A549 (cell line): ENCODE measurements around the gene DOCK1. TPM values are rescaled to one million over a fixed set of nuclear protein-coding genes. Genes with fewer than 3 reads are reported as not detected.

ENCODE experiments used
- ATAC-seq, 2 experiments: fragments of 200-7000 bp in 1 of 2; fragments of >200 bp in 1 of 2; cut with Nextera tagmentation in 1 of 2; cut with Tn5 transposase in 1 of 2; 3 replicates each; pipeline versions ENCODE4 v1.8.0 to v1.9.1; 2018 to 2020; ENCODE audit warnings: mild to moderate bottlenecking in 1 of 2, moderate library complexity in 1 of 2
- CTCF ChIA-PET: fragments of 300-600 bp; sonication (Branson Sonifier 250); formaldehyde crosslinking; extraction: SDS; loops from one replicate; lab custom pipeline; 2021; ENCODE audit warnings: antibody characterized with exemption, inconsistent platforms; lab: Yijun Ruan, JAX
- POLR2A ChIA-PET: fragments of 350-600 bp; formaldehyde crosslinking; extraction: SDS; loops from one replicate; lab custom pipeline; 2021; ENCODE audit warnings: antibody characterized with exemption, inconsistent platforms; lab: Yijun Ruan, JAX
- DNase-seq, 2 experiments: peaks; one replicate each; pipeline versions ENCODE4 v3.0.0 to v3.0.0-alpha.2; 2011 to 2016; ENCODE audit warnings: low read depth in 1 of 2, low spot score in 1 of 2
- FAIRE-seq: peaks from 2 replicates; lab custom pipeline; 2011; peaks lifted over from hg19 to GRCh38; lab: Jason Lieb, UNC
- H3K27ac ChIP-seq, 2 experiments: fragments of >200 bp; sonication (Bioruptor Twin); formaldehyde crosslinking; 3 replicates each; pipeline ENCODE4 v1.5.1; 2016 to 2017
- H3K4me1 ChIP-seq: fragments of >200 bp; sonication (Bioruptor Twin); formaldehyde crosslinking; 3 replicates; pipeline ENCODE4 v1.6.1; 2016
- H3K4me2 ChIP-seq: fragments of >200 bp; sonication (Bioruptor Twin); formaldehyde crosslinking; 3 replicates; pipeline ENCODE4 v1.6.1; 2016
- H3K4me3 ChIP-seq: fragments of >200 bp; sonication (Bioruptor Twin); formaldehyde crosslinking; 3 replicates; pipeline ENCODE4 v1.5.1; 2016
- H3K9me3 ChIP-seq: fragments of >200 bp; sonication (Bioruptor Twin); formaldehyde crosslinking; 3 replicates; pipeline ENCODE4 v1.6.1; 2016
- CBX2 ChIP-seq: fragments of 200-600 bp; sonication (generic); IDR thresholded peaks from 2 replicates; pipeline ENCODE4 v1.6.1; 2016; ENCODE audit warnings: low read depth, mild to moderate bottlenecking, borderline replicate concordance
- EHMT2 ChIP-seq: fragments of 200-600 bp; sonication (generic); IDR thresholded peaks from 2 replicates; pipeline ENCODE4 v1.6.1; 2016; ENCODE audit warnings: antibody characterized with exemption, low read depth, mild to moderate bottlenecking, moderate library complexity
- JUNB ChIP-seq: fragments of >200 bp; sonication (Bioruptor Twin); formaldehyde crosslinking; IDR thresholded peaks from 2 replicates; pipeline ENCODE4 v1.6.1; 2016
- KDM5A ChIP-seq: fragments of 200-600 bp; sonication (generic); IDR thresholded peaks from 2 replicates; pipeline ENCODE4 v1.6.1; 2016; ENCODE audit warnings: antibody characterized with exemption, mild to moderate bottlenecking
- MAFK ChIP-seq: fragments of 450-650 bp; IDR thresholded peaks from 2 replicates; pipeline ENCODE4 v1.6.1; 2014; ENCODE audit not compliant: partially characterized antibody
- NFE2L2 ChIP-seq: fragments of 150-350 bp; conservative IDR thresholded peaks from 2 replicates; pipeline ENCODE4 v1.6.1; 2014; ENCODE audit warnings: low read length
- NPAS2 ChIP-seq: fragments of 250-450 bp; sonication (Bioruptor Pico); IDR thresholded peaks from 2 replicates; pipeline ENCODE4 v1.8.0; 2022; ENCODE audit warnings: mild to moderate bottlenecking, moderate library complexity, borderline replicate concordance
- PHF8 ChIP-seq: fragments of 200-600 bp; sonication (generic); IDR thresholded peaks from 2 replicates; pipeline ENCODE4 v1.6.1; 2016; ENCODE audit warnings: low read depth, mild to moderate bottlenecking, antibody characterized with exemption, moderate library complexity, borderline replicate concordance
- POLR2AphosphoS2 ChIP-seq: conservative IDR thresholded peaks from 2 replicates; pipeline ENCODE4 v1.6.1; 2012; ENCODE audit warnings: low read length, improper control_type of control experiment, inconsistent platforms
- RNF2 ChIP-seq: fragments of 200-600 bp; sonication (generic); IDR thresholded peaks from 2 replicates; pipeline ENCODE4 v1.6.1; 2016; ENCODE audit warnings: low read depth, mild to moderate bottlenecking, antibody characterized with exemption, moderate library complexity, borderline replicate concordance
- TFCP2L1 ChIP-seq: fragments of 250-450 bp; sonication (Bioruptor Pico); IDR thresholded peaks from 2 replicates; pipeline ENCODE4 v1.5.0; 2021; ENCODE audit warnings: mild to moderate bottlenecking
- ZC3H11A ChIP-seq: fragments of 450-650 bp; IDR thresholded peaks from 2 replicates; pipeline ENCODE4 v1.6.1; 2014; ENCODE audit warnings: antibody characterized with exemption, mild to moderate bottlenecking
- ZFP36 ChIP-seq: fragments of 450-650 bp; IDR thresholded peaks from 2 replicates; pipeline ENCODE4 v1.6.1; 2014; ENCODE audit warnings: borderline replicate concordance; ENCODE audit not compliant: partially characterized antibody
- WGBS: methylation state at CpG from one replicate; pipeline ENCODE4 v1.1.6; 2017; ENCODE audit errors: missing lambda C conversion rate; 5-methylcytosine and 5-hydroxymethylcytosine counted together
- polyA plus RNA-seq, 4 experiments: library from polyadenylated mRNA; depleted of rRNA in 3 of 4; stranded (reverse); fragments of >200 nt; fragmentation: RNase III in 1 of 4; extraction: RNeasy Plus Mini Kit Qiagen cat#74134 plus additional on column Dnase treatment in 1 of 4; gene quantifications; 2 replicates in 3 of 4; 3 replicates in 1 of 4; pipeline ENCODE4 v1.2.3, GENCODE V29; 2011 to 2017
- TF ChIP-seq, protein P1 (sequence below): fragments of >200 bp; sonication (Bioruptor Twin); formaldehyde crosslinking; IDR thresholded peaks from 3 replicates; pipeline ENCODE4 v1.6.1; 2016
- TF ChIP-seq, protein P2 (sequence below): IDR thresholded peaks from 2 replicates; pipeline ENCODE4 v1.6.1; 2012; ENCODE audit warnings: low read depth, borderline replicate concordance
- TF ChIP-seq, protein P3 (sequence below): fragments of 250-450 bp; sonication (Bioruptor Pico); IDR thresholded peaks from 2 replicates; pipeline ENCODE4 v1.5.0; 2020; ENCODE audit warnings: low read depth, mild to moderate bottlenecking, moderate library complexity
- TF ChIP-seq, protein P4 (sequence below): fragments of 200-600 bp; sonication (generic); IDR thresholded peaks from 2 replicates; pipeline ENCODE4 v1.6.1; 2016; ENCODE audit warnings: antibody characterized with exemption, mild to moderate bottlenecking, moderate library complexity

DOCK1 gene
- polyA plus RNA-seq, 2 of the 4 experiments (the other 2 are of a cell fraction) = 22.6 to 28.2 TPM

DNA sequence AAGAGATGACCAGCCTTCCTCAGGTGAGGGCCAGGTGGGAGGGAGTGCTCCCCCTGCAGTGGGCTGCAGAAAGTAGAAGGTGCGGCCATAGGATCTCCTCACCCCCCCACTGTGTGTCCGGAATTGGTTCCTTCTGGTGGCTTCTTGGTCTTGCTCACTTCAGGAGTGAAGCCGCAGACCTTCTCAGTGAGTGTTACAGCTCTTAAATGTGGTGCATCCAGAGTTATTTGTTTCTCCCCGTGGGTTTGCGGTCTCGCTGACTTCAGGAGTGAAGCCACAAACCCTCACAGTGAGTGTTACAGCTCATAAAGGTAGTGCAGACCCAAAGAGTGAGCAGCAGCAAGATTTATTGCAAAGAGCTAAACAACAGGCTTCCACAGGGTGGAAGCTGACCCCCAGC lies 553.6 kb downstream of the DOCK1 start:
- TF ChIP-seq, protein P1, sequence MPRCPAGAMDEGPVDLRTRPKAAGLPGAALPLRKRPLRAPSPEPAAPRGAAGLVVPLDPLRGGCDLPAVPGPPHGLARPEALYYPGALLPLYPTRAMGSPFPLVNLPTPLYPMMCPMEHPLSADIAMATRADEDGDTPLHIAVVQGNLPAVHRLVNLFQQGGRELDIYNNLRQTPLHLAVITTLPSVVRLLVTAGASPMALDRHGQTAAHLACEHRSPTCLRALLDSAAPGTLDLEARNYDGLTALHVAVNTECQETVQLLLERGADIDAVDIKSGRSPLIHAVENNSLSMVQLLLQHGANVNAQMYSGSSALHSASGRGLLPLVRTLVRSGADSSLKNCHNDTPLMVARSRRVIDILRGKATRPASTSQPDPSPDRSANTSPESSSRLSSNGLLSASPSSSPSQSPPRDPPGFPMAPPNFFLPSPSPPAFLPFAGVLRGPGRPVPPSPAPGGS = no peak
- ChIA-PET POLR2A (no interaction called here), CTCF (no interaction called here)
- H3K4me2 ChIP-seq = no peak overlapping the region
- no peak overlapping the region for H3K27ac ChIP-seq
- FAIRE-seq = no peak
- peaks cover 5% of the 10 kb centered on the region; the same call in 1 of the 3 replicates for H3K9me3 ChIP-seq
- no peak overlapping the region for H3K4me3 ChIP-seq
- 74% methylated on average over 6 of the region's 6 CpGs for WGBS
- DNase-seq = no peak
- H3K4me1 ChIP-seq = no peaks in the 10 kb centered on the region
- ATAC-seq = no peak

DNA sequence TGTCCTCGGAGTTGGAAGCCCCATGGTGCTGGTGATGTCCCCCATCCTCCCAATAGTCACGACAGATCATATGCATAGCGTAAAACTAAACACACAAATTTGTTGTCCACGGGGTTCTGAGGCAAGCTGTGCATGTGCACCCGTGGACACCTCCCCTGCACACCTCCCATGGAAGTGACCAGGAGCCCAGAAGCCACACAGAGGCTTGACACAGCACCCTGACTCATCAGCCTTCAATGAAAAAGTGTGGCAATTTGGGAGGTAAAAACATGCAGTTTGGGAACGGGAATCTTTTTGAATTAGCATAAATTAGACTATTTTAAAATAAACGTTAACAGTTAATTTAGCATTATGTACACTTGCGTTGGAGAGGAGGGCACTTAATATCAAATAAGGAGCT lies 554.7 kb downstream of the DOCK1 start:
- CTCF ChIA-PET = no interaction called here
- Histone ChIP-seq H3K27ac (no peak overlapping the region), H3K4me1 (no peaks in the 10 kb centered on the region), H3K4me3 (no peak overlapping the region), H3K4me2 (no peak overlapping the region), H3K9me3 (peaks cover 5% of the 10 kb centered on the region; the same call in 1 of the 3 replicates)
- DNase-seq (no peak), ATAC-seq (no peak), FAIRE-seq (no peak)
- POLR2A ChIA-PET = no interaction called here
- TF ChIP-seq NPAS2 (CRISPR knock-in tag) = no peak
- 40% methylated on average over 8 of the region's 8 CpGs for WGBS

DNA sequence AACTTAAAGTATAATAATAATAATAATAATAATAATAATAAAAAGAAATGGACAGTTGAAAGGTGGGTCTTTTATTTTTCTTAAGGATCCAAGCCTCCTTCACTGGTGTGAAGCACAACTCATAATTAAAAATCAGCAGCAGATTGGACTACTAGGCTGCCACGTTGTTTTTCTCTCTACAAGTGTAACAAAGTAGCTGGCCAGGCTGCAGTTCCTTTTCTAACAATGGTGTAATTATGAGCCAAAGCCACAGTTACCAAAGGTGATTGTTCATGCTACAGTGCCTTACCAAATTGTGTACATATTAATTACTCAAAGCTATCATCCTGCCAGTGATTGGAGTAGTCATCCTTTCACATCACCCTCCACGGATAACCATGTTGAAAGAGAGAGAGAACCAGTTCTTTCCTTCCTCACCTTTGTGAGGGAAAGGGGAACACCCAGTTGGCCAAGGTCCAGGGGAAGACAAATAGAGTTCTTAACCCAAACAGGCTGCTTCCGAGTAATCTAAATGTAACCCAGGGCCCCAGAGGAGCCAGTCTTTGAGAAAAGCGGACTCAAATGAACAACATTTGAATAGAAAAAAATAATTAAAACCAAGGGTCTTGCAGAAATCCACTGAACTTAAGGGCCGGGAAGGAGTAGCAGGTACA lies 557.5 kb downstream of the DOCK1 start:
- peaks cover 5% of the 10 kb centered on the region; the same call in 1 of the 3 replicates for H3K9me3 ChIP-seq
- no peaks in the 10 kb centered on the region for H3K4me1 ChIP-seq
- no peak overlapping the region for H3K27ac ChIP-seq
- no peak overlapping the region for H3K4me3 ChIP-seq
- TF ChIP-seq EHMT2 = no peak
- TF ChIP-seq ZFP36 = no peak
- no peak for TF ChIP-seq TFCP2L1
- TF ChIP-seq, protein P1 = no peak
- TF ChIP-seq MAFK = no peak
- TF ChIP-seq CBX2 = no peak
- TF ChIP-seq PHF8 = no peak
- TF ChIP-seq ZC3H11A = no peak
- TF ChIP-seq, protein P2, sequence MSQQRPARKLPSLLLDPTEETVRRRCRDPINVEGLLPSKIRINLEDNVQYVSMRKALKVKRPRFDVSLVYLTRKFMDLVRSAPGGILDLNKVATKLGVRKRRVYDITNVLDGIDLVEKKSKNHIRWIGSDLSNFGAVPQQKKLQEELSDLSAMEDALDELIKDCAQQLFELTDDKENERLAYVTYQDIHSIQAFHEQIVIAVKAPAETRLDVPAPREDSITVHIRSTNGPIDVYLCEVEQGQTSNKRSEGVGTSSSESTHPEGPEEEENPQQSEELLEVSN = no peak
- TF ChIP-seq, protein P3, sequence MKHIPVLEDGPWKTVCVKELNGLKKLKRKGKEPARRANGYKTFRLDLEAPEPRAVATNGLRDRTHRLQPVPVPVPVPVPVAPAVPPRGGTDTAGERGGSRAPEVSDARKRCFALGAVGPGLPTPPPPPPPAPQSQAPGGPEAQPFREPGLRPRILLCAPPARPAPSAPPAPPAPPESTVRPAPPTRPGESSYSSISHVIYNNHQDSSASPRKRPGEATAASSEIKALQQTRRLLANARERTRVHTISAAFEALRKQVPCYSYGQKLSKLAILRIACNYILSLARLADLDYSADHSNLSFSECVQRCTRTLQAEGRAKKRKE (CRISPR knock-in tag) = no peak
- TF ChIP-seq NFE2L2 = no peak
- TF ChIP-seq KDM5A = no peak
- TF ChIP-seq POLR2AphosphoS2 = no peak
- no peak for TF ChIP-seq RNF2
- no peak for TF ChIP-seq JUNB
- TF ChIP-seq, protein P4, sequence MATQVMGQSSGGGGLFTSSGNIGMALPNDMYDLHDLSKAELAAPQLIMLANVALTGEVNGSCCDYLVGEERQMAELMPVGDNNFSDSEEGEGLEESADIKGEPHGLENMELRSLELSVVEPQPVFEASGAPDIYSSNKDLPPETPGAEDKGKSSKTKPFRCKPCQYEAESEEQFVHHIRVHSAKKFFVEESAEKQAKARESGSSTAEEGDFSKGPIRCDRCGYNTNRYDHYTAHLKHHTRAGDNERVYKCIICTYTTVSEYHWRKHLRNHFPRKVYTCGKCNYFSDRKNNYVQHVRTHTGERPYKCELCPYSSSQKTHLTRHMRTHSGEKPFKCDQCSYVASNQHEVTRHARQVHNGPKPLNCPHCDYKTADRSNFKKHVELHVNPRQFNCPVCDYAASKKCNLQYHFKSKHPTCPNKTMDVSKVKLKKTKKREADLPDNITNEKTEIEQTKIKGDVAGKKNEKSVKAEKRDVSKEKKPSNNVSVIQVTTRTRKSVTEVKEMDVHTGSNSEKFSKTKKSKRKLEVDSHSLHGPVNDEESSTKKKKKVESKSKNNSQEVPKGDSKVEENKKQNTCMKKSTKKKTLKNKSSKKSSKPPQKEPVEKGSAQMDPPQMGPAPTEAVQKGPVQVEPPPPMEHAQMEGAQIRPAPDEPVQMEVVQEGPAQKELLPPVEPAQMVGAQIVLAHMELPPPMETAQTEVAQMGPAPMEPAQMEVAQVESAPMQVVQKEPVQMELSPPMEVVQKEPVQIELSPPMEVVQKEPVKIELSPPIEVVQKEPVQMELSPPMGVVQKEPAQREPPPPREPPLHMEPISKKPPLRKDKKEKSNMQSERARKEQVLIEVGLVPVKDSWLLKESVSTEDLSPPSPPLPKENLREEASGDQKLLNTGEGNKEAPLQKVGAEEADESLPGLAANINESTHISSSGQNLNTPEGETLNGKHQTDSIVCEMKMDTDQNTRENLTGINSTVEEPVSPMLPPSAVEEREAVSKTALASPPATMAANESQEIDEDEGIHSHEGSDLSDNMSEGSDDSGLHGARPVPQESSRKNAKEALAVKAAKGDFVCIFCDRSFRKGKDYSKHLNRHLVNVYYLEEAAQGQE = no peak
- ATAC-seq = no peak
- CTCF ChIA-PET = no interaction called here
- no peak overlapping the region for H3K4me2 ChIP-seq
- POLR2A ChIA-PET = no interaction called here
- no peak for DNase-seq
- no peak for FAIRE-seq
- WGBS = 19% methylated on average over 5 of the region's 5 CpGs
